ENCODE results near the gene SIGLEC6.

Gene SIGLEC6

DNA sequence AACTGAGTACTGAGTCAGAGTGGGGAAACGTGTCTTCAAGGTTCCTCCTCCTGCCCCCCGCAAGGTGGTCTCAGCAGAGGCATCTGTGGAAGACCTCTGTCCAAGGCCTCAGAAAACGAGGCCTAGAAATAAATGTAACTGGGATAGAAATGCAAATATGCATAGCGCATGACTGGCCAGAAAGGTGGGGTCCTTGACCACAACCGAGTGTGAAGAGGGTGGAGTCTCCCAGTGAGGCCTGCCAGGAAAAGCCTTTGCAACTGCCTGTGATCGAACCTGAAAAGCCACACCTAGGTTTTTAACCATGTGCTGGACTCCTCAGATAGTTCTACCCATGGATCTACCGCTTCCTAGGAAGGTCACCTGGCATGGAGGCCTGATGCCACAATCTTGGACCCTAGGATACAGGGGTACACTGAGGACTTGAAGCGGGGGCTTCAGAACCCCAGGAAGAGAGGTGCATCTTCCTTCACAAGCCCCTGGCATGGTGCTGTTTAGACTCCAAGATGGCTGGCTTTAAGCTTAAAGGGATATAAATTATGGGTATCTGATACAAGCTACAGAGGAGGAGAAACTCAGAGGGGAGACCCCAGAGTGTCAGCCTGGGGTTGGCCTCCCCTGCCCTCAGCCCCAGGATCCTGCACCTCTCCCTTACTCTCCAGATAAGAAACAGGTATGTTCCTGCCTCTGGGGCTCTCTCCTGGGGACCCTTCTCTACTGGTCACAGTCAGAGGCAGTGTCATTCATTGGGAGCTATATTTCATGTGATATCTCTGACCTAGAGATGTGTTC, 18.3 kb upstream of the SIGLEC6 start:
- TF ChIP-seq, protein P1, sequence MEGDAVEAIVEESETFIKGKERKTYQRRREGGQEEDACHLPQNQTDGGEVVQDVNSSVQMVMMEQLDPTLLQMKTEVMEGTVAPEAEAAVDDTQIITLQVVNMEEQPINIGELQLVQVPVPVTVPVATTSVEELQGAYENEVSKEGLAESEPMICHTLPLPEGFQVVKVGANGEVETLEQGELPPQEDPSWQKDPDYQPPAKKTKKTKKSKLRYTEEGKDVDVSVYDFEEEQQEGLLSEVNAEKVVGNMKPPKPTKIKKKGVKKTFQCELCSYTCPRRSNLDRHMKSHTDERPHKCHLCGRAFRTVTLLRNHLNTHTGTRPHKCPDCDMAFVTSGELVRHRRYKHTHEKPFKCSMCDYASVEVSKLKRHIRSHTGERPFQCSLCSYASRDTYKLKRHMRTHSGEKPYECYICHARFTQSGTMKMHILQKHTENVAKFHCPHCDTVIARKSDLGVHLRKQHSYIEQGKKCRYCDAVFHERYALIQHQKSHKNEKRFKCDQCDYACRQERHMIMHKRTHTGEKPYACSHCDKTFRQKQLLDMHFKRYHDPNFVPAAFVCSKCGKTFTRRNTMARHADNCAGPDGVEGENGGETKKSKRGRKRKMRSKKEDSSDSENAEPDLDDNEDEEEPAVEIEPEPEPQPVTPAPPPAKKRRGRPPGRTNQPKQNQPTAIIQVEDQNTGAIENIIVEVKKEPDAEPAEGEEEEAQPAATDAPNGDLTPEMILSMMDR (IDR thresholded peaks at IDR 0.05; ENCODE audit: extremely low read depth, insufficient read depth, missing control alignments), result no peak
- in situ Hi-C loops (cut with MboI; ENCODE audit: low pct_unique_long_range_greater_than_20kb, low sequenced_read_pairs, unreplicated experiment), result no loop called here
- DNase-seq (ENCODE audit: low spot score), result no peak

DNA sequence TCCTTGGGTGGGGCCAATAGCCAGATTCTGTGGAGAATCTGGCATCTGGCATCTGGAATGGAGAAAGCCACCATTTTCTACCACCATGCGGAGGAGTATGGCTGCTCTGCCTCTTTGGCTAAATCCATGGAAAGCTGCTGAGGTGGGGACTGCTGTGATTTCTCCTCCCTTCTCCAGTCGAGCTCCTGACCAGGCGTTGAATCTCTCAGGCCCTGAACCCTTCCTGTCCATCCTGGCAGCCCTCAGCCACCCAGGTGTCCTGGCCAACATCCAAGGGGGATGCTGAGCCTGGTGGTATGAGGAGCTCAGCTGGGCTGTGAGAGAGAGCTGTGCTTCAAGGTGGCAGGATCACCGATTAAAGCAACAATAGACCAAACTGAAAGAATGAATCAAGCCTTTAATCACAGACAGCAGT, 17.4 kb upstream of the SIGLEC6 start:
- DNase-seq (ENCODE audit: low spot score), result no peak
- in situ Hi-C loops (cut with MboI; ENCODE audit: low pct_unique_long_range_greater_than_20kb, low sequenced_read_pairs, unreplicated experiment), result no loop called here
- TF ChIP-seq, protein P1 (IDR thresholded peaks at IDR 0.05; ENCODE audit: extremely low read depth, insufficient read depth, missing control alignments), result no peak

DNA sequence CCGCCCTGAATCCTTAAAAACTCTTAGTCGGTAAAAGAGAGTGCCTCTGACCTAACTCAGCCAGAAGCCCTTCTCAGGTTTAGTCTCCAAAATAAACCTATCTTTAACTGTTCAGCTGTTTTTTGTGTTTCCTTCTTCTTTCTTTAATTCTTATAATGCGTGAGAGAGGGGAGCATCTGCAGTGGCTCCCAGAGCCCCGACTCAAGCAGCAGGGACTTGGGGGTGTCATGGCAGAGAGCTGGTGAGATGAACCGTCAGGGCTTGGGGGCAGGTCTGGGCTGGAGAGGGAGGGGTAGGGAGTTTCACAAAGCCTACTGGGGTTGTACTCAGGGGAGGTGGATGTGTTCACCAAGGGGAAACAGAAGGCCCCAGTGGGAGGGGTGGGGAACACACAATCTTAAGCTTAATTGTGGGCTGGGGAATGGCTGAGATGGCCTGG, 16.8 kb upstream of the SIGLEC6 start:
- DNase-seq (ENCODE audit: low spot score), result no peak
- in situ Hi-C loops (cut with MboI; ENCODE audit: low pct_unique_long_range_greater_than_20kb, low sequenced_read_pairs, unreplicated experiment), result no loop called here
- TF ChIP-seq, protein P1 (IDR thresholded peaks at IDR 0.05; ENCODE audit: extremely low read depth, insufficient read depth, missing control alignments), result no peak

DNA sequence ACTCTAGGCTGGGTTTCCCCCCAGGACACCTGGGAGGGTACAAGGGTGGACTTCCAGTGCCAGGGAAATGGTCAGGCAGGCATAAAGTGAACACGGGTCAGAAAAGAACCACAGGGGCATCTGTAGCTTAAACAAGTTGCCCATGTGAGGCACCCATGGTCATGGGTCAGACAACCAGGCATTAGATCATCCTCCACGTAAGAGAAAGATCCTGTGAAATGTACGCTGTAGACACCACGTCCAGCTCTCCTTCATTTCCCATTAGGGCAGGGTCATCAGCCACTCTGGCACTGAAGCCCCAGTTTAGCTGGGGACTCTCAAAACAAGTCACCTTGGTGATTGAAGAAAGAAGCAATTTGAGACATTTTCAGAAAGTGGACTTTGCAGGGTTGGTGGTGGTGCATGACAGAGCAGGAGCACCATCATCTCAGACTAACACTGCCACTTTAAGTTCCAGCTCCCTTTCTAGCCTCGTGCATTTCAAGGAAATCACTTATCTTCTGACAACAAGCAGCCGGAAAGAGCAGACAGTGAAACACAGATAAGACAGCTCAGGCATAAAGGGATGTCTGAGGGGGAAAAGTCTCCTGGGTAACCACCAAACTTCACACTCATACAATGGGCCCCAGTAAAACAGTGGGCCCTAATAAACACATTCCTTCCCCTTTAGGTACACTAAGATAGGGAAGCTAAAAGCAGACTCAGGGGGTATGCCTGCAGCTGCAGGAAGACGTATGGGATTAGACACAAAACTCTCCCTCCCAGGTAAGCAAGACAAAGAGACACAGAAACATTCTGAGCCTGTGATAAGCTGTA, 16.1 kb upstream of the SIGLEC6 start:
- DNase-seq (ENCODE audit: low spot score), result no peak
- TF ChIP-seq, protein P1 (IDR thresholded peaks at IDR 0.05; ENCODE audit: extremely low read depth, insufficient read depth, missing control alignments), result no peak
- in situ Hi-C loops (cut with MboI; ENCODE audit: low pct_unique_long_range_greater_than_20kb, low sequenced_read_pairs, unreplicated experiment), result no loop called here

DNA sequence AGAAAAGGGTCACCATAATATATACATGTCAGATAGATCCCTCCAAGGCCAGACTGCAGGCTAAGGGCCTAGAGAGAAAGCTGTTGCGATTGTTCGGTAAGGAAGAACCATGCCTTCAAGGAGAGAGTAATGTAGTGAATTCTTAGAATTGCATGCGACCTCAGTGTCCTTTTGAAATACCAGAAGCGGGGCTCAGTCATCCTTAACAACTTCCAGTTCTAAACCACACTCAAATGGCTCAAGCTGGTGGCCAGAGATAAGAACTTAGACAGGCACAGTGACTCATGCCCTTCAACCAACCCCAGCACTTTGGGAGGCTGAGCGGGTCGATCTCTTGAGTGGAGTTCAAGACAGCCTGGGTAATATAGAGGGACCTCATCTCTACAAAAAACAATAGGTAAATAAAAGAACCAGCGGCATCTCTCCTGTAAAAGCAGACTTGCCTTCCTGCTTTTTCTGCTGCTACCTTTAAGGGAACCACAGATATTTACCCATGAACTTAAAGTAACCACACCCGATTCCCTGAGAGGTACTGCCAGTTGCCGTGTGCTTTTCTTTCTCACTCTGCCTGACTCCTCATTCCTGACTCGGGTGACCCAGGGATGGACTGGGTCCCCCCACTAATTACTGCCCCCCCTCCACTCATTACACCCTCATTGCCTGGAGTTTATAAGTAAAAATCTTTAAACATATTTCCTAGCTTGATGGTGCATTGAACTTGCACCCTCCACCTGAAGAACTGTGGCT, 15.4 kb upstream of the SIGLEC6 start:
- no peak for DNase-seq (ENCODE audit: low spot score)
- TF ChIP-seq, protein P1 (IDR thresholded peaks at IDR 0.05; ENCODE audit: extremely low read depth, insufficient read depth, missing control alignments), result no peak
- in situ Hi-C loops (cut with MboI; ENCODE audit: low pct_unique_long_range_greater_than_20kb, low sequenced_read_pairs, unreplicated experiment), result no loop called here

DNA sequence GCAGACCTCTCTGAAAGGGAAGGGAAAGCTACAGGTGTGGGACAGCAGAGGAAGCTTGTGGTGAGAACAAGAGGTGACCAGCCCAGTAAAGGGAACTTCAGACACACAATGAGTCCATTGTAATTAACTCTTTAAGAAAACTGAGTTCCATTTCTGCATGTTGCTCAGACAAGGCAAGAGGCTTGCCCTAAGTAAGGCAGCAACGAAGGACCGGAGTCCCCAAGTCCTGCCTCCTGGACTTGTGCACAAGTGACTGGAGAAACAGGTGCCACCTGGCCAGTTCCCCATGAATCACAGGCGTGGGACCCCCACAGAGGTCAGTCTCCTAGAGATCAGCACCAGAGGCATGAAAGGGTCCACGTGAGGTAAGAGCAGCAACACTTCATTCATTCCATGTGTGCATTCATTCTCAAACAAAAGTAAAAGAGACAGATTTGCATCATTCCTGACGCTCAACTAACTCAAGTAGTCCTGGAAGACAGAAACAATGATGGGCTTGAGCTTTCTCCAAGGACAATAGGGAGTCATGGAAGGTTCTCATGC, 14.7 kb upstream of the SIGLEC6 start:
- in situ Hi-C loops (cut with MboI; ENCODE audit: low pct_unique_long_range_greater_than_20kb, low sequenced_read_pairs, unreplicated experiment), result no loop called here
- DNase-seq (ENCODE audit: low spot score), result no peak
- TF ChIP-seq, protein P1 (IDR thresholded peaks at IDR 0.05; ENCODE audit: extremely low read depth, insufficient read depth, missing control alignments), result no peak

Measured in GM13977 (cell line).